HUES48 (cell line): ENCODE data around the gene SRPX.

ENCODE experiments used
- H3K27ac ChIP-seq: one replicate; pipeline ENCODE4 v1.7.0; 2013; ENCODE audit warnings: low read depth, low read length, inconsistent platforms
- H3K27me3 ChIP-seq: 2 replicates; pipeline ENCODE4 v1.6.1; 2013; ENCODE audit warnings: mild to moderate bottlenecking, low read length; ENCODE audit not compliant: control insufficient read depth, insufficient read depth
- H3K36me3 ChIP-seq: 2 replicates; pipeline ENCODE4 v1.6.1; 2013; ENCODE audit warnings: low read length; ENCODE audit not compliant: control insufficient read depth, insufficient read depth
- H3K4me1 ChIP-seq: 2 replicates; pipeline ENCODE4 v1.6.1; 2013; ENCODE audit warnings: mild to moderate bottlenecking, low read length; ENCODE audit not compliant: control insufficient read depth, insufficient read depth
- H3K4me3 ChIP-seq: 2 replicates; pipeline ENCODE4 v1.5.1; 2013; ENCODE audit warnings: mild to moderate bottlenecking, low read depth, low read length
- H3K9ac ChIP-seq: 2 replicates; pipeline ENCODE4 v1.6.1; 2013; ENCODE audit warnings: mild to moderate bottlenecking, low read depth, low read length, moderate library complexity
- H3K9me3 ChIP-seq: 2 replicates; pipeline ENCODE4 v1.6.1; 2013; ENCODE audit warnings: low read length; ENCODE audit not compliant: control insufficient read depth, insufficient read depth

SRPX gene

GRCh38 chrX:38138157-38138891 lies 82.3 kb downstream of the SRPX start:
- Histone ChIP-seq H3K9me3 (no peaks in the 10 kb centered on the region), H3K27me3 (no peaks in the 10 kb centered on the region; the same call in 1 of the 2 replicates), H3K4me3 (no peak overlapping the region), H3K36me3 (no peaks in the 10 kb centered on the region), H3K9ac (no peak overlapping the region), H3K27ac (no peak overlapping the region), H3K4me1 (peaks cover 8% of the 10 kb centered on the region; the same call in 1 of the 2 replicates)

GRCh38 chrX:38129366-38129765 lies 91.3 kb downstream of the SRPX start:
- no peaks in the 10 kb centered on the region for H3K4me1 ChIP-seq
- H3K9me3 ChIP-seq: no peaks in the 10 kb centered on the region
- H3K4me3 ChIP-seq: no peak overlapping the region
- no peak overlapping the region for H3K9ac ChIP-seq
- H3K27ac ChIP-seq: no peak overlapping the region
- no peaks in the 10 kb centered on the region for H3K27me3 ChIP-seq
- H3K36me3 ChIP-seq: no peaks in the 10 kb centered on the region

- H3K27ac ChIP-seq: no peak overlapping the region
- no peaks in the 10 kb centered on the region for H3K36me3 ChIP-seq
- H3K27me3 ChIP-seq: no peaks in the 10 kb centered on the region
- no peaks in the 10 kb centered on the region for H3K4me1 ChIP-seq
- no peaks in the 10 kb centered on the region for H3K9me3 ChIP-seq
- no peak overlapping the region for H3K4me3 ChIP-seq
- no peak overlapping the region for H3K9ac ChIP-seq
Observed at GRCh38 chrX:38127961-38128360, 92.7 kb downstream of the SRPX start.

GRCh38 chrX:38126179-38126578 lies 94.5 kb downstream of the SRPX start:
- H3K4me3 ChIP-seq: no peak overlapping the region
- H3K4me1 ChIP-seq: no peaks in the 10 kb centered on the region
- H3K27ac ChIP-seq: no peak overlapping the region
- no peaks in the 10 kb centered on the region for H3K9me3 ChIP-seq
- H3K9ac ChIP-seq: no peak overlapping the region
- H3K36me3 ChIP-seq: no peaks in the 10 kb centered on the region
- no peaks in the 10 kb centered on the region for H3K27me3 ChIP-seq

GRCh38 chrX:38124000-38124399 lies 96.7 kb downstream of the SRPX start:
- Histone ChIP-seq H3K9ac (no peak overlapping the region), H3K4me3 (no peak overlapping the region), H3K27me3 (no peaks in the 10 kb centered on the region), H3K27ac (no peak overlapping the region), H3K9me3 (no peaks in the 10 kb centered on the region), H3K36me3 (no peaks in the 10 kb centered on the region), H3K4me1 (no peaks in the 10 kb centered on the region)

GRCh38 chrX:38117485-38117884 lies 103.2 kb downstream of the SRPX start:
- Histone ChIP-seq H3K4me3 (no peak overlapping the region), H3K9ac (no peak overlapping the region), H3K27ac (no peak overlapping the region)

GRCh38 chrX:38116706-38117105 lies 104.0 kb downstream of the SRPX start:
- H3K27me3 ChIP-seq: no peaks in the 10 kb centered on the region
- no peaks in the 10 kb centered on the region for H3K4me1 ChIP-seq
- no peaks in the 10 kb centered on the region for H3K9me3 ChIP-seq
- H3K36me3 ChIP-seq: no peaks in the 10 kb centered on the region
- H3K4me3 ChIP-seq: no peak overlapping the region
- H3K27ac ChIP-seq: no peak overlapping the region
- H3K9ac ChIP-seq: no peak overlapping the region

More at GRCh38 chrX:38117485-38117884, 103.2 kb downstream of the SRPX start:
- Histone ChIP-seq H3K27me3 (no peaks in the 10 kb centered on the region), H3K4me1 (no peaks in the 10 kb centered on the region), H3K9me3 (no peaks in the 10 kb centered on the region), H3K36me3 (no peaks in the 10 kb centered on the region)

- H3K27ac ChIP-seq: no peak overlapping the region
- no peaks in the 10 kb centered on the region for H3K9me3 ChIP-seq
- H3K4me1 ChIP-seq: no peaks in the 10 kb centered on the region
- no peak overlapping the region for H3K4me3 ChIP-seq
- no peak overlapping the region for H3K9ac ChIP-seq
- no peaks in the 10 kb centered on the region for H3K27me3 ChIP-seq
- no peaks in the 10 kb centered on the region for H3K36me3 ChIP-seq
Observed at GRCh38 chrX:38112566-38112965, 108.1 kb downstream of the SRPX start.

- no peak overlapping the region for H3K27ac ChIP-seq
- no peak overlapping the region for H3K4me3 ChIP-seq
- H3K36me3 ChIP-seq: no peaks in the 10 kb centered on the region
- H3K4me1 ChIP-seq: peaks cover 5% of the 10 kb centered on the region
- no peak overlapping the region for H3K9ac ChIP-seq
- H3K27me3 ChIP-seq: no peaks in the 10 kb centered on the region
- H3K9me3 ChIP-seq: no peaks in the 10 kb centered on the region
Observed at GRCh38 chrX:38111196-38111595, 109.5 kb downstream of the SRPX start.

- H3K9me3 ChIP-seq: no peaks in the 10 kb centered on the region
- no peak overlapping the region for H3K9ac ChIP-seq
- H3K36me3 ChIP-seq: no peaks in the 10 kb centered on the region
- H3K27ac ChIP-seq: no peak overlapping the region
- H3K4me3 ChIP-seq: no peak overlapping the region
- H3K4me1 ChIP-seq: peaks cover 9% of the 10 kb centered on the region
- no peaks in the 10 kb centered on the region for H3K27me3 ChIP-seq
Observed at GRCh38 chrX:38110231-38110630, 110.4 kb downstream of the SRPX start.

- Histone ChIP-seq H3K27me3 (no peaks in the 10 kb centered on the region), H3K27ac (no peak overlapping the region), H3K4me1 (peaks cover 9% of the 10 kb centered on the region), H3K9ac (no peak overlapping the region), H3K9me3 (no peaks in the 10 kb centered on the region), H3K4me3 (no peak overlapping the region), H3K36me3 (no peaks in the 10 kb centered on the region)
Observed at GRCh38 chrX:38109042-38109898, 111.4 kb downstream of the SRPX start.
